Stimulated activated CD4-positive, alpha-beta T cell treated with anti-CD3 and anti-CD28 coated beads, Interleukin-1b, Interleukin-23, amount 100 ng/mL, for 24 hours (primary cell): ENCODE results near the gene FOLR2.
"Not testable (repeated sequence)": the region's sequence is repeated elsewhere in the genome, so short reads cannot be mapped to it uniquely, and the experiment has no call there.

Experiments used
- DNase-seq, 4 experiments: peaks; one replicate each; pipeline ENCODE4 v3.0.0-alpha.2; 2020; ENCODE audit warnings: low read depth in 4 of 4, low spot score in 1 of 4

The FOLR2 gene

DNA sequence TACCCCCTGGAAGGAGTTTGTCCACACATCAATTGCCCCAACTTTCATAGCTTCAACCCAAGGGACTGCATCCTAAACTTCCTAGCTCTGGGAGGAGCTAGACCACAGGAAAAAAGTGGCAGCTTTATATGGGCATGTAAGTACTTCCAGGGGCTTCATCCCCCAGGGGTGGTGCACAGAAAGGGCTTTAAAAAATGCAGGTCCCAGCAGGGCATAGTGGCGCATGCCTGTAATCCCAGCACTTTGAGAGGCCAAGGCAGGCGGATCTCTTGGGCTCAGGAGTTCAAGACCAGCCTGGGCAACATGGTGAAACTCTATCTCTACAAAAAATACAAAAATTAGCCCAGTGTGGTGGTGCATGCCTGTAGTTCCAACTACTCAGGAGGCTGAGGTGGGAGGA lies 9.8 kb upstream of the FOLR2 start:
- not testable (repeated sequence) for DNase-seq

GRCh38 chr11:72208281-72208680 lies 8.3 kb upstream of the FOLR2 start:
- no peak for DNase-seq

GRCh38 chr11:72209101-72209500 lies 7.5 kb upstream of the FOLR2 start:
- DNase-seq, result no peak

DNA sequence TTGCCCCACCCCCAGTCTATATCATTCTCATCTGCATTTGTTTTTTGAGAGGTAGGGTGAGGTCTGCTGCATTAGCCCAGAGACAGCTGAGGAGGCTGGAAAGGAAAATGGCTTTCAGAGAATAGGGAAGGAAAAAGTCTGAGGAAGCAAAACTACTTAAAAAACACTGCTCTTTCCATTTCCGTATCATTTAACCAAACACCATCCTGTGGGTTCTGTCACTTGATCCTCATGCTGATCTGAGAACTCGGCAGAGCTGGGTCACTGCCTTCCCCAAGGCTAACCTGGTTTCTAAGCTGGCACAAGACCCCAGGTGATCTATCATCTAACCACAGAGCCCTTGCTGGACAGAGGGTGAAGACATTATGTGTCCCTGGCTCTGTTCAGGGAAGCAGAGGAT lies 1.2 kb downstream of the FOLR2 start:
- no peak for DNase-seq

- DNase-seq, result no peak
Observed at GRCh38 chr11:72218251-72218745, 1.7 kb downstream of the FOLR2 start.

DNA sequence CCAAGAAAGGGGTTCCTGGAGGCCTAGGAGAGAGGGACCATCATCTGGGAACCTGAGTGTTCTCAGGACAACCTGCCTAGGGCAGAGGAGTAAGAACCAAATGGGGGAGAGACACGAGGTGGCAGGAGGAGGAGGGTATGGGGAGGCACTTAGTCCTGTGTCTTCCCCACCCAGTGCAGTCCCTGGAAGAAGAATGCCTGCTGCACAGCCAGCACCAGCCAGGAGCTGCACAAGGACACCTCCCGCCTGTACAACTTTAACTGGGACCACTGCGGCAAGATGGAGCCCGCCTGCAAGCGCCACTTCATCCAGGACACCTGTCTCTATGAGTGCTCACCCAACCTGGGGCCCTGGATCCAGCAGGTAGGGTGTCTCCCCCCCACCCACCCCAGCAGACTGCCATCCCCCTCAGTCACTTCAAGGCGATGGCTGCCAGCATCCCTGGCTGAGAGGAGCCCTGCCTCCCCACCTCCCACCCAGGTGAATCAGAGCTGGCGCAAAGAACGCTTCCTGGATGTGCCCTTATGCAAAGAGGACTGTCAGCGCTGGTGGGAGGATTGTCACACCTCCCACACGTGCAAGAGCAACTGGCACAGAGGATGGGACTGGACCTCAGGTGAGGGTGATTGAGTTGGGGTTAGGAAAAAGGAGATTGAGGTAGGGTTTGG lies 4.2 kb downstream of the FOLR2 start:
- DNase-seq, result no peak

GRCh38 chr11:72221386-72222075 lies 4.9 kb downstream of the FOLR2 start:
- no peak for DNase-seq

DNA sequence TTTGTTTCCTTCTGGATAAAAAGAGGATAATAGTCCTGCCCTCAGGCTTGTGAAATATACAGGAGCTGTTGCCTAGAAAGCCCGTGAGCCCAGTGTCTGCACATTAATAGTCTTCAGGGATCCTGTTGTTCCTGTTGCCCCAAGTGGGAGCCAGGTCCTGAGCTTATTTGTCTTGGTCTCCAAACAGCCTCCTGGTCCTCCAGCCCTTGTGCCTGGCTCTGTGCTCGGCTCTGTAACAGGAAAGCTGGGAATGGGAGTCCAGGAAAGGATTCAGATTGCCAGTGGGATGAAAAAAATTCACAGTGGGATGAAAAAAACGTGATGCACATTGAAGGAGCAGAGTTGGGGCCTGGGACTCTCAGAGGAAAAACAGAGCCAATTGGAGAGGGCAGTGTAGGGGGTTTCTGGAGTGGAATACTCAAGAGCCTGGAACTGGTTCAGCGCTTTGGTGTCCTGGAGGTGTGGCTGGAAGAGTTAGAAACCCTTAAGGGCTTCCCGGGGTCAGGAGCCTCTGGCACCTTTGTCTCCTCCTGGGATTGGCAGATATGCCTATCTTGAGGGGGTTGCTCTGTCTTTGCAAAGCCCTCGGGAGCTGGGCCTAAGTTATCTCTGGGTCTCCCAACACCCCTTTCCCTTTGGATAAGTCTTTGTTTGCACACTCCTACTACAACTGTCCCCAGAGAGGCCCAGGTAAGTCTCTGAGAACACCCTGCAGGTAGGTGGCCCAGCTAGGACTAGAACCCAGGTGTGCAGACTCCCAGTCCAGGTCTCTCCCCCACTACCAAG lies 5.7 kb downstream of the FOLR2 start:
- DNase-seq, result no peak

GRCh38 chr11:72222907-72223614 lies 6.5 kb downstream of the FOLR2 start:
- DNase-seq, result peak; percentile 74 to 95 (median 86)

GRCh38 chr11:72223615-72224563 lies 7.3 kb downstream of the FOLR2 start:
- DNase-seq, result peak in 3 of 4 experiments; percentile 28 to 52 (median 38)

- DNase-seq, result peak in 1 of 4 experiments; percentile 30
Observed at GRCh38 chr11:72224564-72225410, 8.2 kb downstream of the FOLR2 start, which contains the start of gene INPPL1. TSS of gene INPPL1 (plus strand) at chr11:72224767. CDS start at chr11:72224985, 218 bp downstream.

DNA sequence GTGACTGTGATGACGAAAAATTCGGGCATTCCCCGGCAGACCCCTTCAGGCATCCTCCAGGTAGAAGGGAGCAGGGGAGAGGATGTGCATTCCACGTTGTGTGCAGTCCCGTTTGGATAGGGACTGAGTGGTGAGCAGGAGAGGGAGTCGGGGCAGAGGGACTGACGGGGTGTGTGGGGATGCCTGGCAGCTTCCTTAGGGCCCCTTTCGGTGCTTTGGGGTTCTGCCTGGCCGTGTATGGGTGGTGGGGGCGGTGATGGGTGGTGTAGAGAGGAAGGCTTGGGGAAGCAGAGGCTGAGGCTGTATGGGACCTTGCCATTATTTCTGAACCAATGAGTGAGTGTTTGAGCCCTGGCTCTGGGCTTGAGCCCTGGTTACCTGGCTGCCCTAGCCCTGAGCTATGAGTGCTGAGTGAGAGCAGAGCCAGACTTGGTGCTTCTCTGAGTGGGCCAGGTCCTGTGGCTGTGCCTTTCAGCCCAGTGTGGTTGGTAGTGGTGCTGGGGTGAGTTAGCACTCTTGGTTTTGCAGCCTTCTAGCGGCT lies 8.9 kb downstream of the FOLR2 start:
- no peak for DNase-seq

GRCh38 chr11:72226701-72227100 lies 10.1 kb downstream of the FOLR2 start:
- no peak for DNase-seq

DNA sequence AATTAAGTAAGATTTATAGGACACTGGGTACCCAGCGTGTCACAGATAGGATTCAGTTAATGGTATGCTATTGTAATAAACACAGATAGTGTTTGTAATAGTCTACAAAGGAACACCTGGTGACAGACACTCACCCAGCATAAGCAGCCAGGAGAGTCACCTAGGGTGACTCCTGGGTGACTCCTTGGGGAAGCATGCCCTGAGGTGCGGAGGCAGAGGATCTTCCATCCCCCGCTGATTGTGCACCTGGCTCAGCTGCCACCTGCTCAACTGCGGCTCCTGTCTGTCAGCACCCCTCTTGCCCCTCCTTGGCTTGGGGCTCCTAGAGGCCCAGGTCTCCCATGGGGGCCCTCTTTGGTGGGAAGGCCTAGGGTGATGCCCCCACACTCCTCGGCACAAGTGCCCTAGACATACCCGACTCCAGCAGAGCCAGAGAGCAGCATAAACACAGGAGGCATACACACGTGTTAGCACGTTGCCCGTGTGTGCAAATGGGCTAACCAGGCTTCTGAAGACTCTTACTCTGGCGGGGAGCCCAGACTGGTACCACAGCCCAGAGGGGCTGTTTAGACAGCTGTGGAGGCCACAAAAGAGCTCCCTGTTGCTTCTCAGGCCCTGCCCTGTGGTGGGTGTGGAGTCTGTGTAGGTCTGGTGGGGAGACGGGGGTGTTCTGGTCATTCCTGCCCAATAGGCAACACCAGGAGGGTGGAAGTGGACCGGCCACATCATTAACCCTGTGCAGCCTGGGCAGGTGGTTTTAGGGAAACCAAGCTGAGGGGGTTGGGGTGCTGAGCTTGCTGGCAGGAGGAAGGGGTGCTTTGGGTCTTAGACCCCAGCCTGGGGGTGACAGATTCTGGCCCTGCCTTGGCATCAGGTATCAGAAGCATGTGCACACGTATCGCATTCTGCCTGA lies 11.0 kb downstream of the FOLR2 start:
- DNase-seq, result no peak

DNA sequence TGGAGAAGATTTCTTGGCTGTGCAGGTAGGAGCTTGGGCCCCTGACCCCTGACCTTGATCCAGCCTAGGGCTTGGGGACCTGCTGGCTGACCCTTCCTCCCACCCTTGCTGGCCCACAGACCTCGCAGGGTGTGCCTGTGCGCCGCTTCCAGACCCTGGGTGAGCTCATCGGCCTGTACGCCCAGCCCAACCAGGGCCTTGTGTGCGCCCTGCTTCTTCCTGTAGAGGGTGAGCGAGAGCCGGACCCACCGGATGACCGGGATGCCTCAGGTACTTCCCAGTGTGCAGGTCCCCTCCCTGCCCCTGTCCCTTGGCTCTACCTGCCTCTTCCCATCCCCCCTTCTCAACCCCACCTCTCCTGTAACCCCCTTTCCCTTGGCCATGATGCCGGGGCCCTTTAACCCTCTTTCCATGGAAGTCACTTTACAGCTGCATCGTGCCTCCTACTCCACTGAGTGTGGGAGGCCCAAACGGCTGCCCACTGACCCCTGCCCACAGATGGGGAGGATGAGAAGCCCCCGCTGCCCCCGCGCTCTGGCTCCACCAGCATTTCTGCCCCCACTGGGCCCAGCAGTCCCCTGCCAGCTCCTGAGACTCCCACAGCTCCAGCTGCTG lies 11.7 kb downstream of the FOLR2 start:
- no peak for DNase-seq

- no peak for DNase-seq
Observed at GRCh38 chr11:72228844-72229231, 12.2 kb downstream of the FOLR2 start.

DNA sequence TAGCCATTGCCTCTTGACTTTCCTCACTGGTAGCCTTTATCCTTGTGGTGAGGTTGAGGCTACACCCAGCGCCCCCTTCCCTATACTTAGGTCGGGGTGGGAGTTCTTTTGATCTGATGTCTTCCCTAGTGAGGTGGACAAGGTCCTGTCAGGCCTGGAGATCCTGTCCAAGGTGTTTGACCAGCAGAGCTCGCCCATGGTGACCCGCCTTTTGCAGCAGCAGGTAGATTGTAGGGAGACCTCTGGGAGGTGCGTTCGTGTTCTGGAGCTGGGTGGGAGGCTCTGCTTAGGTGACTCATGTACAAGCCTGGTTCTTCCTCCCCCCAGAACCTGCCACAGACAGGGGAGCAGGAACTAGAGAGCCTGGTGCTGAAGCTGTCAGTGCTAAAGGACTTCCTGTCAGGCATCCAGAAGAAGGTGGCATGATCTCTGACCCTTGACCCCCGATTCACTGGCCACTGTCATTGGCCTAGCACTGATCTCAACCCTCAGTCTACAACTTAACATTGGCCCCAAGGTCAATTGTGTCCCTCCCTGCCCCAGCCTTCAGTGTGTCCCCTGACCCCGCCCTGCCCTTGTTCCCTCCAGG lies 12.8 kb downstream of the FOLR2 start:
- no peak for DNase-seq
